Stimulated activated CD4-positive, alpha-beta T cell treated with anti-CD3 and anti-CD28 coated beads, Interleukin-1b, Interleukin-23, amount 100 ng/mL, for 24 hours (primary cell): ENCODE measurements around the gene PCDHB9.
"Not testable (repeated sequence)": the region's sequence is repeated elsewhere in the genome, so short reads cannot be mapped to it uniquely, and the experiment has no call there.

Source experiments
- DNase-seq, 4 experiments: peaks; one replicate each; pipeline ENCODE4 v3.0.0-alpha.2; 2020; ENCODE audit warnings: low read depth in 4 of 4, low spot score in 1 of 4

PCDHB9 gene

DNA sequence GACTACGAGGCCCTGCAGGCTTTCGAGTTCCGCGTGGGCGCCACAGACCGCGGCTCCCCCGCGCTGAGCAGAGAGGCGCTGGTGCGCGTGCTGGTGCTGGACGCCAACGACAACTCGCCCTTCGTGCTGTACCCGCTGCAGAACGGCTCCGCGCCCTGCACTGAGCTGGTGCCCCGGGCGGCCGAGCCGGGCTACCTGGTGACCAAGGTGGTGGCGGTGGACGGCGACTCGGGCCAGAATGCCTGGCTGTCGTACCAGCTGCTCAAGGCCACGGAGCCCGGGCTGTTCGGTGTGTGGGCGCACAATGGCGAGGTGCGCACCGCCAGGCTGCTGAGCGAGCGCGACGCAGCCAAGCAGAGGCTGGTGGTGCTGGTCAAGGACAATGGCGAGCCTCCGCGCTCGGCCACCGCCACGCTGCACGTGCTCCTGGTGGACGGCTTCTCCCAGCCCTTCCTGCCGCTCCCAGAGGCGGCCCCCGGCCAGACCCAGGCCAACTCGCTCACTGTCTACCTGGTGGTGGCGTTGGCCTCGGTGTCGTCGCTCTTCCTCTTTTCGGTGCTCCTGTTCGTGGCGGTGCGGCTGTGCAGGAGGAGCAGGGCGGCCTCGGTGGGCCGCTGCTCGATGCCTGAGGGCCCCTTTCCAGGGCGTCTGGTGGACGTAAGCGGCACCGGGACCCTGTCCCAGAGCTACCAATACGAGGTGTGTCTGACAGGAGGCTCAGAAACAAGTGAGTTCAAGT is 2.7 kb upstream of the PCDHB9 start:
- not testable (repeated sequence) for DNase-seq

DNA sequence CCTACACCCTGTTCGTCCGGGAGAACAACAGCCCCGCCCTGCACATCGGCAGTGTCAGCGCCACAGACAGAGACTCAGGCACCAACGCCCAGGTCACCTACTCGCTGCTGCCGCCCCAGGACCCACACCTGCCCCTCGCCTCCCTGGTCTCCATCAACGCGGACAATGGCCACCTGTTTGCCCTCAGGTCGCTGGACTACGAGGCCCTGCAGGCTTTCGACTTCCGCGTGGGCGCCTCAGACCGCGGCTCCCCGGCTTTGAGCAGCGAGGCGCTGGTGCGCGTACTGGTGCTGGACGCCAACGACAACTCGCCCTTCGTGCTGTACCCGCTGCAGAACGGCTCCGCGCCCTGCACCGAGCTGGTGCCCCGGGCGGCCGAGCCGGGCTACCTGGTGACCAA is 1.7 kb downstream of the PCDHB9 start:
- not testable (repeated sequence) for DNase-seq

DNA sequence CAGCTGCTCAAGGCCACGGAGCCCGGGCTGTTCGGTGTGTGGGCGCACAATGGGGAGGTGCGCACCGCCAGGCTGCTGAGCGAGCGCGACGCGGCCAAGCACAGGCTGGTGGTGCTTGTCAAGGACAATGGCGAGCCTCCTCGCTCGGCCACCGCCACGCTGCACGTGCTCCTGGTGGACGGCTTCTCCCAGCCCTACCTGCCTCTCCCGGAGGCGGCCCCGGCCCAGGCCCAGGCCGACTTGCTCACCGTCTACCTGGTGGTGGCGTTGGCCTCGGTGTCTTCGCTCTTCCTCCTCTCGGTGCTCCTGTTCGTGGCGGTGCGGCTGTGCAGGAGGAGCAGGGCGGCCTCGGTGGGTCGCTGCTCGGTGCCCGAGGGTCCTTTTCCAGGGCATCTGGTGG is 2.2 kb downstream of the PCDHB9 start:
- DNase-seq, result not testable (repeated sequence)

DNA sequence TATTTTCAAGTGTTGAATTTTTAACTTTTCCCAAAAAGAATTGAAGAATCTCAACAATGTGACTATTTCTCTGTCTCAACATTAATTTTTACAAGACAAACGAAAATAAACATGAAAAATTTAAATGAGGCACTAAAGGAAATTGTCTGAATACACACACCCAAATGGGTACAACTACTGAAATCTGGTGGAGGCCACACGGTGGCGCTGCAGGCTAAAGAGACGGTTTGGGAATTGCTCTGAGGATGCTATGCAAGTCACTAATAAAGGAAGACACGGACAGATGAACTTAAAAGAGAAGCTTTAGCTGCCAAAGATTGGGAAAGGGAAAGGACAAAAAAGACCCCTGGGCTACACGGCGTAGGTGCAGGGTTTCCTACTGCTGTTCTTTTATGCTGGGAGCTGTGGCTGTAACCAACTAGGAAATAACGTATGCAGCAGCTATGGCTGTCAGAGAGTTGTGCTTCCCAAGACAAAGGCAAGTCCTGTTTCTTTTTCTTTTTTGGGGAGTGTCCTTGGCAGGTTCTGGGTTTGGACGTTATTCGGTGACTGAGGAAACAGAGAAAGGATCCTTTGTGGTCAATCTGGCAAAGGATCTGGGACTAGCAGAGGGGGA is 5.3 kb downstream of the PCDHB9 start, which contains the start of gene PCDHB10:
PCDHB10 (plus strand) TSS at position 244 of the 616 bp plus-strand sequence; CDS start at position 444, 200 bp downstream.
- no peak for DNase-seq

DNA sequence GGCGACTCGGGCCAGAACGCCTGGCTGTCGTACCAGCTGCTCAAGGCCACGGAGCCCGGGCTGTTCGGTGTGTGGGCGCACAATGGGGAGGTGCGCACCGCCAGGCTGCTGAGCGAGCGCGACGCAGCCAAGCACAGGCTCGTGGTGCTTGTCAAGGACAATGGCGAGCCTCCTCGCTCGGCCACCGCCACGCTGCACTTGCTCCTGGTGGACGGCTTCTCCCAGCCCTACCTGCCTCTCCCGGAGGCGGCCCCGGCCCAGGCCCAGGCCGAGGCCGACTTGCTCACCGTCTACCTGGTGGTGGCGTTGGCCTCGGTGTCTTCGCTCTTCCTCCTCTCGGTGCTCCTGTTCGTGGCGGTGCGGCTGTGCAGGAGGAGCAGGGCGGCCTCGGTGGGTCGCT is 7.4 kb downstream of the PCDHB9 start:
- not testable (repeated sequence) for DNase-seq

DNA sequence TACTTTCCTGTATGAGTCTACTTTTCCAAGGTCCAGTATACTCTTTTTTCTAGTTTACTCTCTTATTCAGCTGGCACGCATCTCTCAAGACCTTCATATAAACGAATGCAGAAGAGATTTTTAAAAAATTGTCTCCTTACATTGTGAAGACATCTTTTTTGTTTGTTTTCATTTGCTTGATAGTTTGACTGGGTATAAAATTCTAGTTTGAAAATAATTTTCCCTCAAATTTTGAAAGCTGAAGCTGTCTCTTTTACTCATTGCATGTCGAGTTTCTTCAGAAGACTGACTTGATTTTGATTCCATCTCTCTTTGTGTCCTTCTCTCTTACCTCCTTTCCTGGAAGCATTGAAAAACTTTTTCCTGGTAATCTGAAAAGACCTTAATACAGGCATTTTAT is 9.4 kb downstream of the PCDHB9 start:
- DNase-seq, result no peak

DNA sequence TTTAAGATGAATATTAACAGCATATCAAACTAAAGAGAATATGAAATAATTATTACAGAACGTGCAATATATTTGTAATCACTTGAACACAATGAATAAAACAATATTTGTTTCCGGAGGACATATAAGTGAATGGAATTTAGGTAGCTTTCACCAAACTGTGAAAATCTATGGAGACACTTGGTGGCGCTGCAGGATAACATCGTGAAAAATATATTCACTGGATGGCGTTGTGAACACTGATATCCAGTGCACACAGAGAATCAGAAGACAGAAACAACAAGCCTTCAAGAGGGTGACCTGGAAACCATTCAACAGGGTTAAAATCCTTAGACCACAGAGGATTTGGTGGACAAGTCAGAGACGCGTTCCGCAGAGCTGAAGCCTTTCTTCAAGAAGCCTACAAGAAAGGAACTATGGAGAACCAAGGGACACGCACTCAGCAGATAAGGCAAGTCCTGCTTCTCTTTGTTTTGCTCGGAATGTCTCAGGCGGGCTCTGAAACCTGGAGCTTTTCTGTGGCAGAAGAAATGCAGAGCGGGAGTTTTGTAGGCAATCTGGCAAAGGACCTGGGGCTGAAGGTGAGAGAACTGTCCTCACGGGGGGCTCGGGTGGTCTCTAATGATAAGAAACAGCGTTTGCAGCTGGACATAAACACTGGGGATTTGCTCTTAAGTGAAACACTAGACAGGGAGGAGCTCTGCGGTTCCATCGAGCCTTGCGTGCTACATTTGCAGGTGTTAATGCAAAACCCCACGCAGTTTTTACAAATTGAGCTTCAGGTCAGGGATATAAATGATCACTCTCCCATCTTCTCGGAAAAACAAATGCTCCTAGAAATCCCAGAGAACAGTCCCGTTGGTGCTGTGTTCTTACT is 12.6 kb downstream of the PCDHB9 start, which contains the start of gene PCDHB11:
PCDHB11 (plus strand) TSS at position 269 of the 877 bp plus-strand sequence; CDS start at position 417, 148 bp downstream.
- no peak for DNase-seq

DNA sequence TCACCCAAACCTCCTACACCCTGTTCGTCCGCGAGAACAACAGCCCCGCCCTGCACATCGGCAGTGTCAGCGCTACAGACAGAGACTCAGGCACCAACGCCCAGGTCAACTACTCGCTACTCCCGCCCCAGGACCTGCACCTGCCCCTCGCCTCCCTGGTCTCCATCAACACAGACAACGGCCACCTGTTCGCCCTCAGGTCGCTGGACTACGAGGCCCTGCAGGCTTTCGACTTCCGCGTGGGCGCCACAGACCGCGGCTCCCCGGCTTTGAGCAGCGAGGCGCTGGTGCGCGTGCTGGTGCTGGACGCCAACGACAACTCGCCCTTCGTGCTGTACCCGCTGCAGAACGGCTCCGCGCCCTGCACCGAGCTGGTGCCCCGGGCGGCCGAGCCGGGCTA is 14.2 kb downstream of the PCDHB9 start:
- not testable (repeated sequence) for DNase-seq

DNA sequence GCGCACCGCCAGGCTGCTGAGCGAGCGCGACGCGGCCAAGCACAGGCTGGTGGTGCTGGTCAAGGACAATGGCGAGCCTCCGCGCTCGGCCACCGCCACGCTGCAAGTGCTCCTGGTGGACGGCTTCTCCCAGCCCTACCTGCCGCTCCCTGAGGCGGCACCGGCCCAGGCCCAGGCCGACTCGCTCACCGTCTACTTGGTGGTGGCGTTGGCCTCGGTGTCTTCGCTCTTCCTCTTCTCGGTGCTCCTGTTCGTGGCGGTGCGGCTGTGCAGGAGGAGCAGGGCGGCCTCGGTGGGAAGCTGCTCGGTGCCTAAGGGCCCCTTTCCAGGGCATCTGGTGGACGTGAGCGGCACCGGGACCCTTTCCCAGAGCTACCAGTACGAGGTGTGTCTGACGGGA is 14.7 kb downstream of the PCDHB9 start:
- DNase-seq, result not testable (repeated sequence)

DNA sequence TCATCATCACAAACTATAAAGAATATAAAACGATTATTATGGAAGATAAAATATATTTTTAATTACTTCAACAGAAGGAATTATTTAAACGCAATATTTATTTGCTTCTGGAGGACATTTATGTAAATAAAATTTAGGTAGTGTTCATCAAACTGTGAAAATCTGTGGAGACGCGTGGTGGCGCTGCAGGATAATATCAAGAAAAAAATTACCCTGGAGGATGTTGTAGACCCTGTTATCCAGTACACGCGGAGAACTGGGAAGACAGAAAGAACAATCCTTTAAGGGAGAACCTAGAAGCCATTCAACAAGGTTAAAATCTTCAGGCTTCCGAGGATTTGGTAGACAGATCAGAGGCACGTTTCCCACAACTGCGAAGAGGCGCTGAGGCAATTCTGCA is 21.5 kb downstream of the PCDHB9 start, which contains the start of gene PCDHB12:
PCDHB12 (plus strand) TSS at position 242 of the 400 bp plus-strand sequence. CDS start 189 bp downstream, outside the sequence.
- DNase-seq, result no peak

DNA sequence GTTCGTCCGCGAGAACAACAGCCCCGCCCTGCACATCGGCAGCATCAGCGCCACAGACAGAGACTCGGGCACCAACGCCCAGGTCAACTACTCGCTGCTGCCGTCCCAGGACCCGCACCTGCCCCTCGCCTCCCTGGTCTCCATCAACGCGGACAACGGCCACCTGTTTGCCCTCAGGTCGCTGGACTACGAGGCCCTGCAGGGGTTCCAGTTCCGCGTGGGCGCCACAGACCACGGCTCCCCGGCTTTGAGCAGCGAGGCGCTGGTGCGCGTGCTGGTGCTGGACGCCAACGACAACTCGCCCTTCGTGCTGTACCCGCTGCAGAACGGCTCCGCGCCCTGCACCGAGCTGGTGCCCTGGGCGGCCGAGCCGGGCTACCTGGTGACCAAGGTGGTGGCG is 23.3 kb downstream of the PCDHB9 start:
- not testable (repeated sequence) for DNase-seq

DNA sequence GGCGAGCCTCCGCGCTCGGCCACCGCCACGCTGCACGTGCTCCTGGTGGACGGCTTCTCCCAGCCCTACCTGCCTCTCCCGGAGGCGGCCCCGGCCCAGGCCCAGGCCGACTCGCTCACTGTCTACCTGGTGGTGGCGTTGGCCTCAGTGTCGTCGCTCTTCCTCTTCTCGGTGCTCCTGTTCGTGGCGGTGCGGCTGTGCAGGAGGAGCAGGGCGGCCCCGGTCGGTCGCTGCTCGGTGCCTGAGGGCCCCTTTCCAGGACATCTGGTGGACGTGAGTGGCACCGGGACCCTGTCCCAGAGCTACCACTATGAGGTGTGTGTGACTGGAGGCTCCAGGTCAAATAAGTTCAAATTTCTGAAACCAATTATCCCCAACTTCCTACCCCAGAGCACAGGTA is 23.9 kb downstream of the PCDHB9 start:
- DNase-seq, result not testable (repeated sequence)

DNA sequence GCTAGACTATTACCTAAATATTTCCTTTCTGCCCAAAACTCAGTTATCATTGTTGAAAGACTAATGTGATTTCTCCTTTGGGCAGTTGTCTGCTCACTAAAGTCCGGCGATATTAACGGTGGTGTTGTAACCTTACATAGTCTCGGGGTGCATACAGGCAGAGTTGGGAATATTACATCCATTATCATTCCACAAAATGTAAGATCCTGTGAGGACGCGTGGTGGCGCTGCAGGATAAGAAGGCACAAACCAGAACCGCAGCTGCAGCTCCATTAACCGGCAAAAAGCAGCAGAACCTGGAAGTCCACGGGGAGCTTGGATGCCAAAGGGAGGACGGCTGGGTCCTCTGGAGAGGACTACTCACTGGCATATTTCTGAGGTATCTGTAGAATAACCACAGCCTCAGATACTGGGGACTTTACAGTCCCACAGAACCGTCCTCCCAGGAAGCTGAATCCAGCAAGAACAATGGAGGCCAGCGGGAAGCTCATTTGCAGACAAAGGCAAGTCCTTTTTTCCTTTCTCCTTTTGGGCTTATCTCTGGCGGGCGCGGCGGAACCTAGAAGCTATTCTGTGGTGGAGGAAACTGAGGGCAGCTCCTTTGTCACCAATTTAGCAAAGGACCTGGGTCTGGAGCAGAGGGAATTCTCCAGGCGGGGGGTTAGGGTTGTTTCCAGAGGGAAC is 26.8 kb downstream of the PCDHB9 start, which contains the start of gene PCDHB13:
PCDHB13 (plus strand) TSS at position 264 of the 684 bp plus-strand sequence; CDS start at position 469, 205 bp downstream.
- DNase-seq, result not testable (repeated sequence)

DNA sequence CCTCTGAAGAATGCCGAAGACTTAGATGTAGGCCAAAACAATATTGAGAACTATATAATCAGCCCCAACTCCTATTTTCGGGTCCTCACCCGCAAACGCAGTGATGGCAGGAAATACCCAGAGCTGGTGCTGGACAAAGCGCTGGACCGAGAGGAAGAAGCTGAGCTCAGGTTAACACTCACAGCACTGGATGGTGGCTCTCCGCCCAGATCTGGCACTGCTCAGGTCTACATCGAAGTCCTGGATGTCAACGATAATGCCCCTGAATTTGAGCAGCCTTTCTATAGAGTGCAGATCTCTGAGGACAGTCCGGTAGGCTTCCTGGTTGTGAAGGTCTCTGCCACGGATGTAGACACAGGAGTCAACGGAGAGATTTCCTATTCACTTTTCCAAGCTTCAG is 27.6 kb downstream of the PCDHB9 start:
- not testable (repeated sequence) for DNase-seq

DNA sequence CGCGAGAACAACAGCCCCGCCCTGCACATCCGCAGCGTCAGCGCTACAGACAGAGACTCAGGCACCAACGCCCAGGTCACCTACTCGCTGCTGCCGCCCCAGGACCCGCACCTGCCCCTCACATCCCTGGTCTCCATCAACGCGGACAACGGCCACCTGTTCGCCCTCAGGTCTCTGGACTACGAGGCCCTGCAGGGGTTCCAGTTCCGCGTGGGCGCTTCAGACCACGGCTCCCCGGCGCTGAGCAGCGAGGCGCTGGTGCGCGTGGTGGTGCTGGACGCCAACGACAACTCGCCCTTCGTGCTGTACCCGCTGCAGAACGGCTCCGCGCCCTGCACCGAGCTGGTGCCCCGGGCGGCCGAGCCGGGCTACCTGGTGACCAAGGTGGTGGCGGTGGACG is 28.5 kb downstream of the PCDHB9 start:
- DNase-seq, result not testable (repeated sequence)

DNA sequence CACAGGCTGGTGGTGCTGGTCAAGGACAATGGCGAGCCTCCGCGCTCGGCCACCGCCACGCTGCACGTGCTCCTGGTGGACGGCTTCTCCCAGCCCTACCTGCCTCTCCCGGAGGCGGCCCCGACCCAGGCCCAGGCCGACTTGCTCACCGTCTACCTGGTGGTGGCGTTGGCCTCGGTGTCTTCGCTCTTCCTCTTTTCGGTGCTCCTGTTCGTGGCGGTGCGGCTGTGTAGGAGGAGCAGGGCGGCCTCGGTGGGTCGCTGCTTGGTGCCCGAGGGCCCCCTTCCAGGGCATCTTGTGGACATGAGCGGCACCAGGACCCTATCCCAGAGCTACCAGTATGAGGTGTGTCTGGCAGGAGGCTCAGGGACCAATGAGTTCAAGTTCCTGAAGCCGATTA is 29.1 kb downstream of the PCDHB9 start:
- DNase-seq, result not testable (repeated sequence)

DNA sequence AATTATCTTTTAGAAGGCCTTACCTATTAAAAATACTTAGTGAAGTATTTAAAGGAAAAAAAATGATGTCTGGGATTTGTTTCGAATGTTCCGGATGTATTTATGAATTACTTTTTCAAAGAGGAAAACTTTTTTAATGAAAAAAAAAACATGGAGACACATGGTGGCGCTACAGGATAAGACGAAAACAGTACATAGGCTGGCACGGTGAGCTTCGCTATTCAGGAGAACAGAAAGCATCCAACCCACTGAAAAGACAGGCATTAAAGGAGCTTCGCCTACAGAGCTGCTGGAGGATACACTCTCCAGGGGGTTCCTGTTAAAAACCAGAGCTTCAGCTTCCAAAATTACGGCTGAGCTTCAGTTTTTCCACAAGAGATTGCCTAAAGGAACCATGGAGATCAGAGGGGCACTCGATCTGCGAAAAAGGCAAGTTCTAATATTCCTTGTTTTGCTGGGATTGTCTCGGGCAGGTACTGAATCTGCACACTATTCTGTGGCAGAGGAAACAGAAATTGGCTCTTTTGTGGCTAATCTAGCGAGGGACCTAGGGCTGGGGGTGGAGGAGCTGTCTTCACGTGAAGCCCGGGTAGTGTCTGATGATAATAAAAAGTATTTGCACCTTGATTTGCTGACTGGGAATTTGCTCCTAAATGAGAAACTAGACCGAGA is 36.3 kb downstream of the PCDHB9 start, which contains the start of gene PCDHB14:
PCDHB14 (plus strand) TSS at position 232 of the 672 bp plus-strand sequence; CDS start at position 395, 163 bp downstream.
- no peak for DNase-seq

DNA sequence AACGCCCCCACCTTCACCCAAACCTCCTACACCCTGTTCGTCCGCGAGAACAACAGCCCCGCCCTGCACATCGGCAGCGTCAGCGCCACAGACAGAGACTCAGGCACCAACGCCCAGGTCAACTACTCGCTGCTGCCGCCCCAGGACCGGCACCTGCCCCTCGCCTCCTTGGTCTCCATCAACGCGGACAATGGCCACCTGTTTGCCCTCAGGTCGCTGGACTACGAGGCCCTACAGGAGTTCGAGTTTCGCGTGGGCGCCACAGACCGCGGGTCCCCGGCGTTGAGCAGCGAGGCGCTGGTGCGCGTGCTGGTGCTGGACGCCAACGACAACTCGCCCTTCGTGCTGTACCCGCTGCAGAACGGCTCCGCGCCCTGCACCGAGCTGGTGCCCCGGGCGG is 37.9 kb downstream of the PCDHB9 start:
- DNase-seq, result not testable (repeated sequence)

DNA sequence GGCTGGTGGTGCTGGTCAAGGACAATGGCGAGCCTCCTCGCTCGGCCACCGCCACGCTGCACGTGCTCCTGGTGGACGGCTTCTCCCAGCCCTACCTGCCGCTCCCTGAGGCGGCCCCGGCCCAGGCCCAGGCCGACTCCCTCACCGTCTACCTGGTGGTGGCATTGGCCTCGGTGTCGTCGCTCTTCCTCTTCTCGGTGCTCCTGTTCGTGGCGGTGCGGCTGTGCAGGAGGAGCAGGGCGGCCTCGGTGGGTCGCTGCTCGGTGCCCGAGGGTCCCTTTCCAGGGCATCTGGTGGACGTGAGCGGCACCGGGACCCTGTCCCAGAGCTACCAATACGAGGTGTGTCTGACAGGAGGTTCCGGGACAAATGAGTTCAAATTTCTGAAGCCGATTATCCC is 38.5 kb downstream of the PCDHB9 start:
- DNase-seq, result not testable (repeated sequence)
